ENCODE results near the gene IL15RA.

Gene IL15RA

DNA sequence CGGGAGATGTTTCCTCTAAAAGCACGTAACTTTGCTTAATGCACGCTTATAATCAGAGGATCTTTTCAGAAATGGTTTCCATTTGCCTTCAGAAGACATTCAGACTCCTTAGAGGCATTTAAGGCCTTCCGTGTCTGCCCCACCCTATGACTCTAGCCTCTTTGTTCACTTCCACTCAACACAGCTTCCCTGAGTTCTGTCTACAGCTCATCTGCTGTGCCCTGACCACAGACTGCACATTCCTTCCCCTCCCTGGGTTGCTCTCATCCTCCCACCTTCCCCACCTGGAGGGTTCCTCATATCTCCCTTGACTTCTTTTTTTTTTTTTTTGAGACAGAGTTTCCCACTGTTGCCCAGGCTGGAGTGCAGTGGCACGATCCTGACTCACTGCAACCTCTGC, 70.7 kb downstream of the IL15RA start:
- Histone ChIP-seq H3K36me3 (ENCODE audit: control insufficient read depth, insufficient read depth, low read length) (no peaks in the 10 kb centered on the region), H3K27me3 (ENCODE audit: control insufficient read depth, insufficient read depth, low read length) (no peaks in the 10 kb centered on the region), H3K4me3 (ENCODE audit: low read depth, low read length) (no peak overlapping the region), H3K27ac (no peak overlapping the region), H3K4me2 (ENCODE audit: low read length) (no peak overlapping the region), H2AFZ (no peak overlapping the region), H3K79me2 (peaks cover 10% of the 10 kb centered on the region), H3K4me1 (no peaks in the 10 kb centered on the region), H3K9ac (no peak overlapping the region), H3K9me3 (ENCODE audit: control insufficient read depth, low read length) (no peaks in the 10 kb centered on the region)
- TF ChIP-seq, protein P1, sequence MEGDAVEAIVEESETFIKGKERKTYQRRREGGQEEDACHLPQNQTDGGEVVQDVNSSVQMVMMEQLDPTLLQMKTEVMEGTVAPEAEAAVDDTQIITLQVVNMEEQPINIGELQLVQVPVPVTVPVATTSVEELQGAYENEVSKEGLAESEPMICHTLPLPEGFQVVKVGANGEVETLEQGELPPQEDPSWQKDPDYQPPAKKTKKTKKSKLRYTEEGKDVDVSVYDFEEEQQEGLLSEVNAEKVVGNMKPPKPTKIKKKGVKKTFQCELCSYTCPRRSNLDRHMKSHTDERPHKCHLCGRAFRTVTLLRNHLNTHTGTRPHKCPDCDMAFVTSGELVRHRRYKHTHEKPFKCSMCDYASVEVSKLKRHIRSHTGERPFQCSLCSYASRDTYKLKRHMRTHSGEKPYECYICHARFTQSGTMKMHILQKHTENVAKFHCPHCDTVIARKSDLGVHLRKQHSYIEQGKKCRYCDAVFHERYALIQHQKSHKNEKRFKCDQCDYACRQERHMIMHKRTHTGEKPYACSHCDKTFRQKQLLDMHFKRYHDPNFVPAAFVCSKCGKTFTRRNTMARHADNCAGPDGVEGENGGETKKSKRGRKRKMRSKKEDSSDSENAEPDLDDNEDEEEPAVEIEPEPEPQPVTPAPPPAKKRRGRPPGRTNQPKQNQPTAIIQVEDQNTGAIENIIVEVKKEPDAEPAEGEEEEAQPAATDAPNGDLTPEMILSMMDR (IDR thresholded peaks at IDR 0.05), result no peak

DNA sequence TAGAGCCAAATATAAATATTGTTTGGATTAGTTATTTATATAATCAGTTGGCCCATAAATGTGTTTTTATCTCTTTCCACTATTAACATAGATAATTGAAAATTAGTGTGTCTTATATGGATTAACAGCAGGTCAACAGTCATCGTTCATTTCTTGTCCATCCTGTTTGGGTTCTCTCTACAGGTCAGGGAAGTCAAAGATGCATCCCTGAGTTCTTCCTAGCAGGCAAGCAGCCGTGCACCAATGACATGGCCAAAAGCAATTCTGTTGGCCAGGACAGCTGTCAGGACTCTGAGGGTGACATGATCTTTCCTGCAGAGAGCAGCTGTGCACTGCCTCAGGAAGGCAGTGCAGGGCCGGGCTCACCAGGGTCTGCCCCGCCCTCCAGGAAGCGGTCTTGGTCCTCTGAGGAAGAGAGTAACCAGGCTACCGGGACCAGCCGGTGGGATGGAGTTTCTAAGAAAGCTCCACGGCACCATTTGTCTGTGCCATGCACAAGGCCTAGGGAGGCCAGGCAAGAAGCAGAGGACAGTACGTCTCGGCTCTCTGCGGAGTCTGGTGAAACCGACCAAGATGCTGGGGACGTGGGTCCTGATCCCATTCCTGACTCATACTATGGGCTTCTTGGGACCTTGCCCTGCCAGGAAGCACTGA, 71.4 kb downstream of the IL15RA start:
- Histone ChIP-seq H3K9ac (no peak overlapping the region), H2AFZ (no peak overlapping the region), H3K4me1 (no peaks in the 10 kb centered on the region), H3K4me3 (ENCODE audit: low read depth, low read length) (no peak overlapping the region), H3K4me2 (ENCODE audit: low read length) (no peak overlapping the region), H3K27me3 (ENCODE audit: control insufficient read depth, insufficient read depth, low read length) (no peaks in the 10 kb centered on the region), H3K9me3 (ENCODE audit: control insufficient read depth, low read length) (no peaks in the 10 kb centered on the region), H3K36me3 (ENCODE audit: control insufficient read depth, insufficient read depth, low read length) (no peaks in the 10 kb centered on the region), H3K27ac (no peak overlapping the region), H3K79me2 (peaks cover 10% of the 10 kb centered on the region)
- TF ChIP-seq, protein P1 (IDR thresholded peaks at IDR 0.05), result no peak

DNA sequence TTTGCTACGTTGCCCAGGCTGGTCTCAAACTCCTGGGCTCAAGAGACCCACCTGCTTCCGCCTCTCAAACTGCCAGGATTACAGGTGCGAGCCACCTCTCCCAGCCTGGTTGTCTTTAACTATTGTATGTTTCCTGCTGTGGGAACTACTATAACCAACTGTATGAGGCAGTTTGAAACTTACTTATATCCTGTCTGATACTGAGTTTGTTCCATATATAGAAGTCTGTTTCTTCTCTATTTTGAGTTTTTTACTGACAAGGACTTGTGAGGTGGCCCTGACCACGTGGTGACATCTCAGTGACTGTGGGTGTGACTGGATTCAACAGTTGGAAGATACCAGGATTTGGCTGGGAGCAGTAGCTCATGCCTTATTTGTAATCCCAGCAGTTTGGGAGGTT, 73.1 kb downstream of the IL15RA start:
- no peaks in the 10 kb centered on the region for H3K4me1 ChIP-seq
- H3K9me3 ChIP-seq (ENCODE audit: control insufficient read depth, low read length), result no peaks in the 10 kb centered on the region
- H3K4me3 ChIP-seq (ENCODE audit: low read depth, low read length), result no peak overlapping the region
- H3K27ac ChIP-seq, result no peak overlapping the region
- no peak overlapping the region for H2AFZ ChIP-seq
- TF ChIP-seq, protein P1 (IDR thresholded peaks at IDR 0.05), result no peak
- H3K79me2 ChIP-seq, result peaks cover 12% of the 10 kb centered on the region
- no peak overlapping the region for H3K4me2 ChIP-seq (ENCODE audit: low read length)
- no peaks in the 10 kb centered on the region for H3K36me3 ChIP-seq (ENCODE audit: control insufficient read depth, insufficient read depth, low read length)
- no peaks in the 10 kb centered on the region for H3K27me3 ChIP-seq (ENCODE audit: control insufficient read depth, insufficient read depth, low read length)
- H3K9ac ChIP-seq, result no peak overlapping the region

DNA sequence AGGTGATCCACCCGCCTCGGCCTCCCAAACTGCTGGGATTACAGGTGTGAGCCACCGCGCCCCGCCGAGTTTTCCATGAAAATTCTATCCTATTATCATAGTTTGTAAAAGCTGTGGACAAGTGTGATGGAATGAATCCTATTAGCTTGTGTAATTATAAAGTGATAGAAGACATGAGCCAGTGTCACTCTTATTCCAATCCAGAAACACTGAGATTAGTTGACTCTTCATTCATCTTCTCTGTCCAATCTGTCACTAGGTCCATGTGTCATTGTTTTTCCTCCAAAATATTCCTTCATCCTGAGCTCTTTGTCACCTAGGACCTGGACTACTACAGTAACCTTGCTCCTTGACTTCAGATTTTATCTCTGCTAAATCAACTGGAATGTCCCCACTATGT, 73.8 kb downstream of the IL15RA start:
- H3K4me1 ChIP-seq, result no peaks in the 10 kb centered on the region
- H3K9ac ChIP-seq, result no peak overlapping the region
- no peak overlapping the region for H3K27ac ChIP-seq
- no peak overlapping the region for H3K4me2 ChIP-seq (ENCODE audit: low read length)
- H3K4me3 ChIP-seq (ENCODE audit: low read depth, low read length), result no peak overlapping the region
- no peaks in the 10 kb centered on the region for H3K36me3 ChIP-seq (ENCODE audit: control insufficient read depth, insufficient read depth, low read length)
- TF ChIP-seq, protein P1 (IDR thresholded peaks at IDR 0.05), result no peak
- H3K27me3 ChIP-seq (ENCODE audit: control insufficient read depth, insufficient read depth, low read length), result no peaks in the 10 kb centered on the region
- H3K9me3 ChIP-seq (ENCODE audit: control insufficient read depth, low read length), result no peaks in the 10 kb centered on the region
- no peak overlapping the region for H2AFZ ChIP-seq
- peaks cover 17% of the 10 kb centered on the region for H3K79me2 ChIP-seq
